ENCODE measurements around the gene CHSY1.

GRCh38 chr15:101211897-101212296 lies 40.0 kb downstream of the CHSY1 start:
- no peak for TF ChIP-seq POLR2A (IDR thresholded peaks at IDR 0.05)
- no peak for TF ChIP-seq CTCF (IDR thresholded peaks at IDR 0.05)

All from testis (tissue), 2 donors.